HG02970 (cell line): ENCODE data around the gene PLXNA1.

Experiments
- ATAC-seq: cut with Tn5 transposase; IDR thresholded peaks from one replicate; pipeline ENCODE4 v1.9.1; 2021; ENCODE audit warnings: mild to moderate bottlenecking, moderate library complexity, moderate number of reproducible peaks; ENCODE audit not compliant: unreplicated experiment, low FRiP score

The PLXNA1 gene

DNA sequence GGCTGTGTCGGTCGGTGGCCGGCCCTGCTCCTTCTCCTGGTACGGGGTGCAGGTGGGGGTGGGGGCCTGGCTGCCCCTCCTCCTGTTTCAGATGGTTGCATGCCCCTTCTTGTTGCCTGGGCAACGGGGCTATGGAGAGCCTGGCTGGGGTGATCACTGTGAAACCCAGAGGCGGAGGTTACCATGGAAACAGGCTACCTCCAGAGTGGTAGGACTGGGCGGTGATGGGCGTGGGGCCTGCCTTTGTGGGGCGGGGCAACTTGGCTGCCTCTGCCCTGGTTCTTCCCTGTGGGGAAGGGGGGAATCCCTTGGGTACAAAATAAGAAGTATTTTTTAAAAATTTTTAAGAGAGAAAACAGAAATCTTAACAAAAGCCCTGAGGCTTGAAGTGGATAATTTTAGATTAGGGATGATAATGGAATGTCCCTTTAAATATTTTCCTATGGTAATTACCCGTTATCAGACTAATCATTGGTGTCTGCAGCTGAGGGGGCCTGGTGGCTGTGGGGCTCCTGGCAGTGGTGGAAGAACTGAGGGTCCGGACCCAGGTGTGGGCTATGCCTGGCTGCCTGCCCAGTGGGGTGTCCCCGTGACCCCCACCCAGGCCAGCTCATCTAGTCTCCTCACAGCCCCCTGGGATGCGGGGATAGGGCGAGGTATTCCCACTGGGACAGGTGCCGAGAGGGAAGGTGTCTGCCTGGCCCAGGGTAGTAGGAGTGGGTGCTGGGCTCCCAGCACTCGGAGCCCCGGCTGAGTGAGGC, 32.5 kb downstream of the PLXNA1 start:
- ATAC-seq, result no peak

- ATAC-seq, result no peak
Measured at GRCh38 chr3:127016043-127016343, 33.1 kb downstream of the PLXNA1 start.

DNA sequence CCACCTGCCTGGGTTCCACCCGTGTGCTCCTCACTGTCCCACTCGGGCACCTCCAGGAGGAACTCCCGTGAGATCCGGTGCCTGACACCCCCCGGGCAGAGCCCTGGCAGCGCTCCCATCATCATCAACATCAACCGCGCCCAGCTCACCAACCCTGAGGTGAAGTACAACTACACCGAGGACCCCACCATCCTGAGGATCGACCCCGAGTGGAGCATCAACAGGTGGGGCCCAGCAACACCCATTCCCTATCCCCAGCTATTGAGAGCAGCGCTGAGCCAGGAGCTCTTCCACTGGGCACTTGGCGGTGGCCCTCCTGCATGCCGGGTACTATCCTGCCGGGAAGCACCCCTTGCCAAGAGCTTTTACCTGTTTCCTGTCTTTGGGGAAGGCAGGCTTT, 33.5 kb downstream of the PLXNA1 start:
- ATAC-seq, result no peak

DNA sequence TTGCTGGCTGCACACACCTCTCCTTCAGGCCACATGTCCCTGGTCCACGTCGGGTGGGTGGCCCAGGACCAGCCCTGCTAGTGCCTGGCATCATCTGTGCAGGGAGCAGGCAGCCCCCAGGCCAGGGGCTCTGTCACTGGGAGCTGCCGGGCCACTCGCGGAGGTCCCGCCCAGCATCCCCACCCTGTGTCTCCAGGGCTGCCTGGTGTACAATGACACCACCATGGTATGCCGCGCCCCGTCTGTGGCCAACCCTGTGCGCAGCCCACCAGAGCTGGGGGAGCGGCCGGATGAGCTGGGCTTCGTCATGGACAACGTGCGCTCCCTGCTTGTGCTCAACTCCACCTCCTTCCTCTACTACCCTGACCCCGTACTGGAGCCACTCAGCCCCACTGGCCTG, 34.3 kb downstream of the PLXNA1 start:
- ATAC-seq, result no peak

GRCh38 chr3:127017781-127018180, 34.9 kb downstream of the PLXNA1 start:
- no peak for ATAC-seq

- ATAC-seq, result no peak
Measured at GRCh38 chr3:127018306-127018828, 35.5 kb downstream of the PLXNA1 start.

- ATAC-seq, result no peak
Measured at GRCh38 chr3:127019449-127019848, 36.5 kb downstream of the PLXNA1 start.

DNA sequence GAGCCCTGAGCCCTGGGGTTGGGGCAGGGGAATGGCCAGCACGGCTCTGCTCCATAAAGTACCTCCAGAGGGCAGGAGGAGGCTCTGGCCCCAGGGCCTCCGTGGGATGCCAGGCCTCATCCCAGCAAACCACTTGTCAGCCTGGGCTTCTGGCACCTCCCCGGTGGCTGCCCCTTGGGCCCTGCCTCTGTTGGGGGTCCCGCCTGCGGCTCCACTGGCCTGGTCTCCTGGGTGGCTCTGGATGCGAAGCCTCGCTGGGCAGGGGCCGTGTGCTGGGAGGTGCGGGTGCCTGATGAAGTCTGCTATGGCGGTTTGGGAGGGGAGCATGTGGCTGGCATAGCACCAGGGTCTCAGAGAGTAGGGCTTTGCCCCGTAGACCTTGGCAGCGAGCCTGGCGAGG, 37.6 kb downstream of the PLXNA1 start:
- no peak for ATAC-seq

GRCh38 chr3:127022849-127023248, 39.9 kb downstream of the PLXNA1 start:
- ATAC-seq, result no peak

GRCh38 chr3:127025456-127025855, 42.5 kb downstream of the PLXNA1 start:
- ATAC-seq, result no peak

DNA sequence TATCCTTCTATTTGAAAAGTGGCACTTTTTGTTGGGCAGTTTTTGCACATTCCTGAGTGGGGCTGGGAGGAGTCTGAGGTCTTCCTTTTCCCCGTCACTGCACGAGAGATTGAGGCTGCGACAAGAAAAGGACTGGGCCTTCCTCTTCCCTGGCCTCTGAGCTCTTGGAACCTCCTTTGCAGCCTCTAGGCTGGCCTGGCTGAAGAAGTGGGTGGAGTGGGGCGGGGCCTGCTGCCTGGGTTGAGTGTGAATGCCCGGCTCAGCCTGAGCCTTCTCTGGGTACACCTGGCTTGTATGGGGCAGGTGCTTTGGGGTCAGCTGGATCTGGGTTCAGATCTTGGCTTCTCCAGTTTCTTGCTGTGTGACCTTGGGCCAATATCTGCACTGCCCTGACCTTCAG, 43.1 kb downstream of the PLXNA1 start:
- ATAC-seq, result no peak

GRCh38 chr3:127026661-127027060, 43.7 kb downstream of the PLXNA1 start:
- ATAC-seq, result no peak

- no peak for ATAC-seq
Measured at GRCh38 chr3:127027061-127027735, 44.3 kb downstream of the PLXNA1 start.

DNA sequence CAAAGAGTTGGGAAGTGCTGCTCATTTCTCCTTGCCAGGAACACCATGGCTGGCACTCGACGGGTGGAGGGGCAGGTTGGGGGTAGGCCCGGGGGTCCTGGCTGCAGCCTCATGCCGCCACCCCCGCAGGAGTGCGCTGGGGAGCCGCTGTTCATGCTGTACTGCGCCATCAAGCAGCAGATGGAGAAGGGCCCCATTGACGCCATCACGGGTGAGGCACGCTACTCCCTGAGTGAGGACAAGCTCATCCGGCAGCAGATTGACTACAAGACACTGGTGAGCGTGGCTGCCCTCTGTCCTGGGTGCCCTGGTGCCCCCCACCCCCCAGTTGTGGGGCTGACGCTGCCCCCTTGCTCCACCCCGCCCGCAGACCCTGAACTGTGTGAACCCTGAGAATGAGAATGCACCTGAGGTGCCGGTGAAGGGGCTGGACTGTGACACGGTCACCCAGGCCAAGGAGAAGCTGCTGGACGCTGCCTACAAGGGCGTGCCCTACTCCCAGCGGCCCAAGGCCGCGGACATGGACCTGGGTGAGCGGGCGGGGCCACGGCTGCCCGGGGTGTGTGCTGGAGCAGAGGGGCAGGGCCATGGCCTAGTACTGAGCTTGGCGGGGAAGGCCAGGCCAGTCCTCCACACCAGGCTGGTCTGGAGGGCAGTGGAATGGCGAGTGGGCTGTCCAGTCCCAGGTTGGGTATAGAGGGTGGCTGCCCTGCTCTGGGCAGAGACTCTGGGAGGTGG, 45.1 kb downstream of the PLXNA1 start:
- ATAC-seq, result no peak

DNA sequence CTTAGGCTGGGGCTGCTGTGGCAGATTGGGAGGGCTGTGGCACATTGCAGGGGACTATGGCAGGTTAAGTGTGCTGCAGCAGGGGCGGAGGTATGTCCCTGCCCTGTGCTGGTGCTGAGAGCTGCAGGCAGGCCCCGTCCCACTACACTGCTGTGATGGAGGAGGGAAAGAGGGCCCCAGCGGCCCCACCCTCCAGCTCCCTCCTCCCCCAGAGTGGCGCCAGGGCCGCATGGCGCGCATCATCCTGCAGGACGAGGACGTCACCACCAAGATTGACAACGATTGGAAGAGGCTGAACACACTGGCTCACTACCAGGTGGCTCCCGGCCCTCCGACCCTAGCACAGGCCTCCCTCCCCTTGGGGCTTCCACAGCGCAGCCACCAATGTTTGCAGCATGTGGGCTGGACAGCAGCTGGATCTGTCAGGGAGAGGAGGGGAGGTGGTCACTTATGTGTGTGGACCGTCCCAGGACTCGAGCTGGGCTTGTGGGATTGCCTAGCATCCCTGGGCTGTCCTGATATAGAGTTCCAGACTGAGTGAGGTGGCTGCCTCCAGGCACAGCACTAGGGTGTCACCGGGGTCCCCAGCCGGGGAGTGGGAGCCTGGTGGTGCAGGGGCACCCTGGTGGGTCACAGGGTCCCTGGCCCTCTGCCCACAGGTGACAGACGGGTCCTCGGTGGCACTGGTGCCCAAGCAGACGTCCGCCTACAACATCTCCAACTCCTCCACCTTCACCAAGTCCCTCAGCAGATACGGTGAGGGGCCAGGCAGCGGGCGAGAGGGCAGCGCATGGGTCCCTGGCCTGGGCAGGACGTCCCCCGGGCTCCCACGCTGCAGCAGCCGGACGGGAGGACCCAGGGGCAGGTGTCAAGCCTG, 46.1 kb downstream of the PLXNA1 start:
- ATAC-seq, result no peak

GRCh38 chr3:127029658-127030507, 47.0 kb downstream of the PLXNA1 start:
- ATAC-seq, result no peak

DNA sequence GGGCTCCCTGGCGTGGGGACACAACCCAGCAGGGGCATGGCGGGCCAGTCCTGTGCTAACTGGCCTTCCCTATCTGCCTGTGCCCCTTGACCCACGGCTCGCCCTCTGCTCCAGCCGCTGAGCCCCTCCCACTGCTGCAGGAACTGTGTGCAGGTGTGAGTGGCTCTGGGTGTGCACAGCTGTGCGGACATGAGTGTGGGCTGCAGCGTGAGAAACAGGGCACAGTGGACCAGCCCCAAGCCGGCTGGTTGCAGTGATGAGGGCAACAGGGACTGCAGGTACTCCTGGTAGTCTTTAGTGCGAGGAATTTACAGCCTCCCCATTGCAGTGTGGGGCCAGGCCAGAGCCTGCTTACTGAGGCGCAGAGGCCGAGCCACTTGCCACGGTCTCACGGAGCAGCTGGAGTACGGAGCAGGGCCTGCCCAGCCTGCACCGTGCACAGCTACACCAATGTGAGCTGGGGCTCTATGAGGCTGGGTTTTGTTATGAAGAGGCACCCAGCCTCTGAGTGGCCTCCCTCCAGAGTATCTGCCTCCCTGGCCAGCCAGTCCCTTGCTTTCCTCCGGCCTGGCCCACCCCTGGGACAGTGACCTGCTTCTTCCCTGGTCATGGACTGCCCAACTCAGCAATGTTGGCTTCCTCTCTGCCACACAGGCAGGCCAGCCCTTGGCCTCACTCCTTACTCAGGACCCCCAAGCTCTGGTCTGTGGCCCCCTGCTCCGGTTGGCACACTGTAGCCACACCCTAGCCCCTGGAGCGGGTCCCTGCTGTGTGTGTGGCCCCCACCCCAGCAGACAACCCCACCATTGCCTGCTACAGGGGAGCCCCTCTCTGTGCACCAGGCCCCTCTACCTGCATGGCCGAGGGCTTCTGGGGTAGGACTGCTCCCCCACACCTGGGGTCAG, 47.8 kb downstream of the PLXNA1 start:
- ATAC-seq, result no peak

DNA sequence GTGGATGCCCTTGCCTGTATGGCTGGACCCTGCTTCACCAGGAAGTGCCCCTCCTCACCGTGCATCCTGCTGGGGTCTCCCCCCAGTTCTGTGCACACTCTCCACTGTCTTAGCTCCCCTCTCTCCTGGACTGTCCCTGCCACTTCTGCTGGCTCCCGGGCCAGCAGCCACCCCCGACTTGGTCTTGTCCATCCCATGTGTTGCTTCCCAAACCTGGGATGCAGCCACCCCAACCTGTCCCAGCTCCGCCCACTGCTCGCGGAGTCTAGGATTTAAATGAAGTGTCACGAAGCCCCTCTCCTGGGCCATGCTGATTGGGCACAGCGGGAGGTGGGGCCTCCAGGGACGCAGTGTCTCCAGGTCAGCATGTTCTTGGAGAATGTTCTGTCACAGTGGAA, 48.5 kb downstream of the PLXNA1 start:
- no peak for ATAC-seq

GRCh38 chr3:127031845-127032244, 48.9 kb downstream of the PLXNA1 start:
- ATAC-seq, result no peak
